ENCODE data around the gene ROCK2.

DNA sequence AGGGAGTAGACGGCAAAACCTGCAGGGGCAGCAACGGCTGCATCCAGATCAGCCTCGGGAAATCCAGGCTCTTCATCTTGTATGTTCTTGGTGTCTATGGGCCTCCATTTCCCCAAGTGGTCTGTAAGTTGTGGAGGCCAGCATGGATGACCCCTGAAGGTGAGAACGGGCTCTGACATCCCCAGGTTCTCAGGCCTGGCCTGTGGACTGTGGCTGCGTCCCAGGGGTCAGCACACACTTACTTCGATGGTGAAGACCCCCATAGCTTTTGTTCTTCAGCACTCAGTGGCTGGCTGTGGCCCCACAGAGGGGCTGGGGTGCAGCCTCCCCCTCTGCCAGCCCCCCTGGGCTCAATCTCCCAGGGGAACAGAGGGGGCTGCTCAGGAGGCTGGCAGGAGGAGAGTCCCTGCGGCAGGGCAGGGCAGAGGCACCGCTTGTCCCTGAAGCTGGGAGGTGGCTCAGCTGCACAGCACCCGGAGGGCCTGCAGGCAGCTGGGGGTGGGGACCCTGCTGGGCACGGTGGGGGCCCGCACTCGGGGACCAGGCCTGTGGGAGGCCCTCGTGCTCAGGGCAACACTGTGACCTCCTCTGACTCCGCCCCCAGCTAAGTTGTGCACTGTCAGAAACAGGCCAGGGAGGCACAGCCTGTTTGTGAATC is 185.4 kb downstream of the ROCK2 start:
- TF ChIP-seq POLR2AphosphoS5 (IDR thresholded peaks at IDR 0.05) (no peak), POLR2A (IDR thresholded peaks at IDR 0.05; ENCODE audit: low read depth) (no peak)
- TF ChIP-seq, protein P1, sequence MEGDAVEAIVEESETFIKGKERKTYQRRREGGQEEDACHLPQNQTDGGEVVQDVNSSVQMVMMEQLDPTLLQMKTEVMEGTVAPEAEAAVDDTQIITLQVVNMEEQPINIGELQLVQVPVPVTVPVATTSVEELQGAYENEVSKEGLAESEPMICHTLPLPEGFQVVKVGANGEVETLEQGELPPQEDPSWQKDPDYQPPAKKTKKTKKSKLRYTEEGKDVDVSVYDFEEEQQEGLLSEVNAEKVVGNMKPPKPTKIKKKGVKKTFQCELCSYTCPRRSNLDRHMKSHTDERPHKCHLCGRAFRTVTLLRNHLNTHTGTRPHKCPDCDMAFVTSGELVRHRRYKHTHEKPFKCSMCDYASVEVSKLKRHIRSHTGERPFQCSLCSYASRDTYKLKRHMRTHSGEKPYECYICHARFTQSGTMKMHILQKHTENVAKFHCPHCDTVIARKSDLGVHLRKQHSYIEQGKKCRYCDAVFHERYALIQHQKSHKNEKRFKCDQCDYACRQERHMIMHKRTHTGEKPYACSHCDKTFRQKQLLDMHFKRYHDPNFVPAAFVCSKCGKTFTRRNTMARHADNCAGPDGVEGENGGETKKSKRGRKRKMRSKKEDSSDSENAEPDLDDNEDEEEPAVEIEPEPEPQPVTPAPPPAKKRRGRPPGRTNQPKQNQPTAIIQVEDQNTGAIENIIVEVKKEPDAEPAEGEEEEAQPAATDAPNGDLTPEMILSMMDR (IDR thresholded peaks at IDR 0.05), result no peak
